ENCODE results near the gene SLC6A19.

SLC6A19 gene

DNA sequence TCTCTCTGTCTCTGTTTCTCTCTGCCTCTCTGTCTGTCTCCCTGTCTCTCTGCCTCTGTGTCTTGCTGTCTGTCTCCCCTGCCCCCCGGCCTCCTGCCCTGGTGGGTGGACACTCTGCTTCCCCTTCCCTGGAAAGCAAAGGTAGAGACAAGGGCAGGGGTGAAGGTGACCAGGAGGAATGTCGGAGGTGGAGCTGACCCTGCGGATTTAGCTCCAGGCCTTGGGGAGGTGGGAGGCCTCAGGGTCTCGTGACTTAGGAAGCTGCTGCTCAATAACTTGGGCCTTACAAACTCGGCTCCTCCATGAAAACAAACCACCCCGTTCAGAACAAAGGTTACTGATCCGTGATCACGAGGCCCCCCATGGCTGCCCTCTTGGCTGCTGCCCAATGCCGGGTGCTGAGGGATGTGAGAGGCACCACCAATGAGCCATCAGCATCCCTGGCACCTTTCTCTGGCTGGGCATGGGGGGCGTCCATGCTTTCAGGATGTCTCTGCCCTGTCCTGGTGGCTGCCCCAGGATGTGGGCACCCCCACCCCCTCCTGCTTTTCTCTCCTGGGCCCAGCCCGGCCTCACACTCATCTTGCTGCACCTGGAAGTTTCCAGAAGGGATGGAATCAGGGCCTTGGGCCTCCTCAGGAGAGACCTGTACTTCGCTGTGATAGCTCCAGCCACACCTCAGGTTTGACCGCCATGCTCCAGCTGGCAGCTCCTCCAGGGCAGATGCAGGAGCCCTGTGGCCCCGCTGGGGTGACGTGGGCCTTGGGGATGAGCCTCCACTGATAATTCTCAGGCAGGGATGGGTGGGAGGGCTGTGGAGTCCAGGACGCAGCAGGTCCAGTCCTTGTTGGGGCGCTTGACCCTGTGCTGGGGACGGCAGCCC, 14.8 kb upstream of the SLC6A19 start:
- no peak overlapping the region for H3K27ac ChIP-seq (ENCODE audit: poor library complexity, severe bottlenecking)
- TF ChIP-seq, protein P1, sequence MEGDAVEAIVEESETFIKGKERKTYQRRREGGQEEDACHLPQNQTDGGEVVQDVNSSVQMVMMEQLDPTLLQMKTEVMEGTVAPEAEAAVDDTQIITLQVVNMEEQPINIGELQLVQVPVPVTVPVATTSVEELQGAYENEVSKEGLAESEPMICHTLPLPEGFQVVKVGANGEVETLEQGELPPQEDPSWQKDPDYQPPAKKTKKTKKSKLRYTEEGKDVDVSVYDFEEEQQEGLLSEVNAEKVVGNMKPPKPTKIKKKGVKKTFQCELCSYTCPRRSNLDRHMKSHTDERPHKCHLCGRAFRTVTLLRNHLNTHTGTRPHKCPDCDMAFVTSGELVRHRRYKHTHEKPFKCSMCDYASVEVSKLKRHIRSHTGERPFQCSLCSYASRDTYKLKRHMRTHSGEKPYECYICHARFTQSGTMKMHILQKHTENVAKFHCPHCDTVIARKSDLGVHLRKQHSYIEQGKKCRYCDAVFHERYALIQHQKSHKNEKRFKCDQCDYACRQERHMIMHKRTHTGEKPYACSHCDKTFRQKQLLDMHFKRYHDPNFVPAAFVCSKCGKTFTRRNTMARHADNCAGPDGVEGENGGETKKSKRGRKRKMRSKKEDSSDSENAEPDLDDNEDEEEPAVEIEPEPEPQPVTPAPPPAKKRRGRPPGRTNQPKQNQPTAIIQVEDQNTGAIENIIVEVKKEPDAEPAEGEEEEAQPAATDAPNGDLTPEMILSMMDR (IDR thresholded peaks at IDR 0.05; ENCODE audit: poor library complexity, severe bottlenecking) = no peak
- H3K9me3 ChIP-seq (ENCODE audit: severe bottlenecking) = no peaks in the 10 kb centered on the region
- H3K27me3 ChIP-seq (ENCODE audit: insufficient read depth, poor library complexity, severe bottlenecking) = peaks cover 21% of the 10 kb centered on the region
- DNase-seq (ENCODE audit: low spot score) (peak; percentile 57), ATAC-seq (ENCODE audit: low read depth) (no peak)
- no peak overlapping the region for H3K4me3 ChIP-seq (ENCODE audit: severe bottlenecking)
- H3K36me3 ChIP-seq (ENCODE audit: low read depth) = no peaks in the 10 kb centered on the region
- H3K4me1 ChIP-seq (ENCODE audit: insufficient read depth, poor library complexity, severe bottlenecking) = no peaks in the 10 kb centered on the region

DNA sequence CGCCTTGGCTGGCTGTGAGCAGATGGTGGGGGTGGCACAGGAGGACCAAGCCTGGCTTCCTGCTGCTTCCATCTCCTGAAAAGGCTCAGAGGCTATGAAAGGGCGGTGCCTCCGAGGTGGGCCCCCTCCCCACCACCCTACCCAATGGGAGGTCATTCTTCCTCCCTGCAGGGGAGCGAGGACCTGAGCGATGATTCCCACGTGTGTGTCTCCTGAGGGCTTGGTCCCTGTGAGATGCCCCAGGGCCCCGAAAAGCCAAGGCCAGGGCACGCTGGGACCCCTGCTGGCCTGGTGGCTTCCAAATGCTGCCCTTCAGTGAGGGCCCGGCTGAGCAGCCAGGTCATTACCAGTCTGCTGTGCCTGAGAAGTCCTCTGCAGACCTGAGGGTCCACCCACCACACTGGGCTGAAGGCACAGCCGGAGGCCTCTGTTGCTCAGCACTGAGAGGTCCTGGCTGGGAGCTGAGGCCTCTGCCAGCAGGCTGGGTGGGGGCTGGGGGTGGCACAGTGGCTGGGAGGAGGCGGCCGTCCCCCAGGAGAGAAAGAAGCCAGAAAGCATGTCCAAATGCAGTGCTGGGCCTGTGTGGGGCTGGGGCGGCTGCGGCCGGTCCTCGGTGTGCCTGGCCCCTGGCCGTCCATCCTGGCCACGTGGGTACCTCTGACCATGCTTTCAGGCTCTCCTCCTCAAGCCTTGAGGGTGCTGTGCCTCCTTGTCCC, 14.0 kb upstream of the SLC6A19 start:
- H3K36me3 ChIP-seq (ENCODE audit: low read depth) = no peaks in the 10 kb centered on the region
- DNase-seq (ENCODE audit: low spot score) = peak; percentile 58
- no peaks in the 10 kb centered on the region for H3K4me1 ChIP-seq (ENCODE audit: insufficient read depth, poor library complexity, severe bottlenecking)
- H3K9me3 ChIP-seq (ENCODE audit: severe bottlenecking) = no peaks in the 10 kb centered on the region
- no peak overlapping the region for H3K27ac ChIP-seq (ENCODE audit: poor library complexity, severe bottlenecking)
- no peak for ATAC-seq (ENCODE audit: low read depth)
- TF ChIP-seq, protein P1 (IDR thresholded peaks at IDR 0.05; ENCODE audit: poor library complexity, severe bottlenecking) = no peak
- peaks cover 21% of the 10 kb centered on the region for H3K27me3 ChIP-seq (ENCODE audit: insufficient read depth, poor library complexity, severe bottlenecking)
- no peak overlapping the region for H3K4me3 ChIP-seq (ENCODE audit: severe bottlenecking)

DNA sequence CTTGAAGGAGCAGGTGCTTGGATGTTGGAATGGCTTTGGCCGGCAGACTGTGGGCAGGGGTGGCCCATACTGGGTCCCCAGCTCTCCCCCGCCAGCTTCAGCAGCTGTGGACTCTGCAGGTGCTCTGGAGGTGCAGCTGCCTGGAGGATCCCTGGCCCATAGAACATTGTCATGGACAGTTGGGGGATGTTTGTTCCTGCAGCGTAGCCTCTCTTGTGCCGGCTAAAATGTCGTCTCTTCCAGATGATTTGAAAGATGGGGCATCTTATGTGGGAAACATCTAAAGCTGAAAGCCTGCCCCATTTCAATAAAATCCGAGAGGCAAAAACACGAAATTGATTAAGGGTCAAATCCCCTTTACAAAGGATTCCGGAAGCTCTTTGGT, 13.5 kb upstream of the SLC6A19 start:
- Histone ChIP-seq H3K4me3 (ENCODE audit: severe bottlenecking) (no peak overlapping the region), H3K27me3 (ENCODE audit: insufficient read depth, poor library complexity, severe bottlenecking) (peaks cover 21% of the 10 kb centered on the region)

DNA sequence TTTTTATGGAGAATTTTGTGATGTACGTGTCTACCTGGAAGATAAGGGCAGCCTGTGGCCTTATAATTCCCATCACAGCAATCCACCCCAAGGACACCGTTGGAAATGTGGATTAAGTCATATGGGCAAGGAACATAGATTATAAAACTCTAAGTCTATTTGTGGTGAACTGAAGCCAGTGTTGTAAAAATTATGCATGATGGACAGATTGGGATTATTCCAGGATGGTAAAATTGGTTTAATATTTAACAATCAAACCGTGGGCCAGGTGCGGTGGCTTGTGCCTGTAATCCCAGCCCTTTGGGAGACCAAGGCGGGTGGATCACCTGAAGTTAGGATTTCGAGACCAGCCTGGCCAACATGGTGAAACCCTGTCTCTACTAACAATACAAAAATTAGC, 12.9 kb upstream of the SLC6A19 start:
- no peak for ATAC-seq (ENCODE audit: low read depth)
- no peaks in the 10 kb centered on the region for H3K9me3 ChIP-seq (ENCODE audit: severe bottlenecking)
- peaks cover 21% of the 10 kb centered on the region for H3K27me3 ChIP-seq (ENCODE audit: insufficient read depth, poor library complexity, severe bottlenecking)
- DNase-seq (ENCODE audit: low spot score) = no peak
- no peaks in the 10 kb centered on the region for H3K4me1 ChIP-seq (ENCODE audit: insufficient read depth, poor library complexity, severe bottlenecking)
- TF ChIP-seq, protein P1 (IDR thresholded peaks at IDR 0.05; ENCODE audit: poor library complexity, severe bottlenecking) = no peak
- H3K36me3 ChIP-seq (ENCODE audit: low read depth) = no peaks in the 10 kb centered on the region
- H3K4me3 ChIP-seq (ENCODE audit: severe bottlenecking) = no peak overlapping the region
- H3K27ac ChIP-seq (ENCODE audit: poor library complexity, severe bottlenecking) = no peak overlapping the region

More for the DNA sequence above, 13.5 kb upstream of the SLC6A19 start:
- no peak for ATAC-seq (ENCODE audit: low read depth)
- Histone ChIP-seq H3K36me3 (ENCODE audit: low read depth) (no peaks in the 10 kb centered on the region), H3K9me3 (ENCODE audit: severe bottlenecking) (no peaks in the 10 kb centered on the region), H3K27ac (ENCODE audit: poor library complexity, severe bottlenecking) (no peak overlapping the region), H3K4me1 (ENCODE audit: insufficient read depth, poor library complexity, severe bottlenecking) (no peaks in the 10 kb centered on the region)
- TF ChIP-seq, protein P1 (IDR thresholded peaks at IDR 0.05; ENCODE audit: poor library complexity, severe bottlenecking) = no peak
- peak; percentile 55 for DNase-seq (ENCODE audit: low spot score)

Measured in RWPE2 (cell line).